Right lobe of liver (tissue), 4 donors: Measurements from ENCODE around the gene CELA3B.
"Not testable (repeated sequence)": the region's sequence is repeated elsewhere in the genome, so short reads cannot be mapped to it uniquely, and the experiment has no call there.

Experiments used
- POLR2A ChIP-seq: fragments of 450-650 bp; IDR thresholded peaks from one replicate; pipeline ENCODE4 v1.6.1; 2017; ENCODE audit warnings: antibody characterized with exemption, mild to moderate bottlenecking
- TF ChIP-seq, protein P1 (sequence below), 4 donors: fragments of 200-600 bp in 3 of 4; fragments of 450-650 bp in 1 of 4; IDR thresholded peaks; one replicate each; pipeline versions ENCODE4 v1.5.1 to v1.8.0; 2016 to 2022; ENCODE audit warnings: antibody characterized with exemption in 4 of 4, mild to moderate bottlenecking in 2 of 4
- donor health status: DM: no; HTN: no; CAD: no.
- donor health status: DM: no; HTN: no; CAD: no.
- donor health status: DM: no; HTN: yes; CAD: no.

DNA sequence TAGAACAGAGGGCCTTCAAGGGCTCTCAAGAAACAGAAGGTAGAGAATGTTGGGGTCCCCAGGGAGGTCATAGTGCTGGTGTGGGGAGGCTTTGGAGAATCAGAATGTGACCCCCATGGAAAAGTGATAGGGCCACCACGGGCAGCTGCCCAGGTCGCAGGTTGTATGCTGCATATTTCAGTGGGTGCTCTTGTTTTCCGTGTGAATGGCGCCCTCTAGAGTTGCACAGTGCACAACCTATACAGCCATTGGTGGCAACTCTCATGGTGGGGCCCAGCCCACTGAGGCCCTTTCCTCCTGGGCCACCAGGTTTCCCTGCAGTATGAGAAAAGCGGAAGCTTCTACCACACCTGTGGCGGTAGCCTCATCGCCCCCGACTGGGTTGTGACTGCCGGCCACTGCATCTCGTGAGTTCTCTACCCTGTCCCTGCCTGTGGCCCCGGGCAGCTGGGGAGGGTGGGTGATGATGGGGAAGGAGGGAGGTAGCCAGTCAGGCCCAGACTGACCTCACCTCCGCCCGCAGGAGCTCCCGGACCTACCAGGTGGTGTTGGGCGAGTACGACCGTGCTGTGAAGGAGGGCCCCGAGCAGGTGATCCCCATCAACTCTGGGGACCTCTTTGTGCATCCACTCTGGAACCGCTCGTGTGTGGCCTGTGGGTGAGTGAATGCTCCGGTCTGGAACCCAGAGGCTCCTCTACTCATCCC lies 3.8 kb downstream of the CELA3B start:
- TF ChIP-seq, protein P1, sequence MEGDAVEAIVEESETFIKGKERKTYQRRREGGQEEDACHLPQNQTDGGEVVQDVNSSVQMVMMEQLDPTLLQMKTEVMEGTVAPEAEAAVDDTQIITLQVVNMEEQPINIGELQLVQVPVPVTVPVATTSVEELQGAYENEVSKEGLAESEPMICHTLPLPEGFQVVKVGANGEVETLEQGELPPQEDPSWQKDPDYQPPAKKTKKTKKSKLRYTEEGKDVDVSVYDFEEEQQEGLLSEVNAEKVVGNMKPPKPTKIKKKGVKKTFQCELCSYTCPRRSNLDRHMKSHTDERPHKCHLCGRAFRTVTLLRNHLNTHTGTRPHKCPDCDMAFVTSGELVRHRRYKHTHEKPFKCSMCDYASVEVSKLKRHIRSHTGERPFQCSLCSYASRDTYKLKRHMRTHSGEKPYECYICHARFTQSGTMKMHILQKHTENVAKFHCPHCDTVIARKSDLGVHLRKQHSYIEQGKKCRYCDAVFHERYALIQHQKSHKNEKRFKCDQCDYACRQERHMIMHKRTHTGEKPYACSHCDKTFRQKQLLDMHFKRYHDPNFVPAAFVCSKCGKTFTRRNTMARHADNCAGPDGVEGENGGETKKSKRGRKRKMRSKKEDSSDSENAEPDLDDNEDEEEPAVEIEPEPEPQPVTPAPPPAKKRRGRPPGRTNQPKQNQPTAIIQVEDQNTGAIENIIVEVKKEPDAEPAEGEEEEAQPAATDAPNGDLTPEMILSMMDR (IDR thresholded peaks at IDR 0.05): not testable (repeated sequence)
- TF ChIP-seq POLR2A: not testable (repeated sequence)
